Measurements from ENCODE around the gene HOMER3. TPM values are rescaled to one million over a fixed set of nuclear protein-coding genes. Genes with fewer than 3 reads are reported as not detected.

The HOMER3 gene
- polyA plus RNA-seq, 3 donors, result 45.1 to 88.1 (median 49.4) TPM

DNA sequence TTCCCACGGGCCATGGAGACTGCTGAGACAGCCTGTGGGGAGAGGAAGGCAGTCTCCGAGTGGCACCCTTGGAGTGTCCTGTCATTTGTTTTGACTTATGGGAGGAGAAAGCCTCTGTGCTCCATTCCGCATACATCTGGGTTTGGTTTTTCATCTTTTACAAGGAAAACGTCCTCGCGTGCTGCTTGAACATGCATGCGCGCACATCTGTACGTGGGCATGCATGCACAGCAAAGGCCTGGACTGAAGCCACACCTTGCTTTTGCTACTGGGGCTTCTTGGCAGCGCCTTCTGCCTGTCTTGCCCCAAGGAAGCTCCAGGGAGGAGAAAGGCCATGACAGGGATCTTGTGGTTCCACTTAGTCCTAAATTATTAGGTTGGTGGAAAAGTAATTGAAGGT, 48.3 kb upstream of the HOMER3 start:
- intact Hi-C loops (cut with micrococcal nuclease), result loop anchor here in 1 of 2 donors (5.0 kb wide), 1 partner anchor 47 kb away; the partner anchor contains the start of gene HOMER3
- peaks cover 0 to 3% (median 0%) of the 10 kb centered on the region in 3 donors for H3K27me3 Mint-ChIP-seq (ENCODE audit: low read depth in 3 of 3)

DNA sequence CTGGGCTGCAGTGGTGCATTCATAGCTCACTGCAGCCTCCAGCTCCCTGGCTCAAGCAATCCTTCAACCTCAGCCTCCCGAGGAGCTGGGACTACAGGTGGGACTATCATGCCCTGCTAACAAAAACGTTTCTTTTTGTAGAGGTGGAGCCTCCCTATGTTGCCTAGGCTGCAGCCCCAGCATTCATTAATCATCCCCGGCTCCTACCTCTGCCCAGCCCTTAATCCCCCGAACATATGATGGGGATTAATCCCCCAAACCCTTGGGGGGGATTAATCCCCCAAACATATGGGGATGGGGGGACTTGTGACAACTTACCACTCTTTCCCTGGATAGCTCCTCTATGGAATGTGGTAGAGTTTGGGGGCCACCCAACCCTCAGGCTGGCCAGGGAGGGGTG, 46.4 kb upstream of the HOMER3 start:
- no peaks in the 10 kb centered on the region for H3K79me2 ChIP-seq (ENCODE audit: insufficient read depth, low read length)
- H4K20me1 ChIP-seq (ENCODE audit: insufficient read depth, low read length), result no peaks in the 10 kb centered on the region
- H3K4me3 ChIP-seq (replicated peaks in 1 of 3; ENCODE audit: low read depth in 2 of 3, low read length in 3 of 3), result no peak overlapping the region
- Mint-ChIP-seq H3K4me1 (peaks cover 35% of the 10 kb centered on the region), H3K4me3 (no peak overlapping the region), H3K9me3 (no peaks in the 10 kb centered on the region), H3K36me3 (peaks cover 11 to 17% of the 10 kb centered on the region in 2 donors), H3K27ac (peak overlapping the region in 2 of 7 donors; percentile 57 to 60), H3K27me3 (ENCODE audit: low read depth in 3 of 3) (peaks cover 0 to 3% (median 0%) of the 10 kb centered on the region in 3 donors)
- H3K4me1 ChIP-seq (ENCODE audit: control insufficient read depth in 1 of 2, insufficient read depth in 2 of 2, low read length in 2 of 2), result peaks cover 32 to 37% of the 10 kb centered on the region in 2 donors
- H2AFZ ChIP-seq (ENCODE audit: insufficient read depth, low read depth, low read length, poor library complexity, severe bottlenecking), result no peak overlapping the region
- WGBS (ENCODE audit: insufficient coverage), result 50% methylated on average over 2 of the region's 4 CpGs
- H3K4me2 ChIP-seq (replicated peaks; ENCODE audit: extremely low read depth, low read length, poor library complexity, severe bottlenecking), result no peak overlapping the region
- peaks cover 12 to 16% of the 10 kb centered on the region in 2 donors for H3K36me3 ChIP-seq (replicated peaks in 1 of 2; ENCODE audit: control insufficient read depth in 1 of 2, insufficient read depth in 2 of 2, low read length in 2 of 2)
- H3K9ac ChIP-seq (ENCODE audit: insufficient read depth, low read length, poor library complexity, severe bottlenecking), result no peak overlapping the region
- intact Hi-C loops (cut with micrococcal nuclease), result loop anchor here (1.0 to 5.0 kb wide), 5 partner anchors 21 to 70 kb away; partner anchors contain the start of gene HOMER3 (in 2 of the 2)
- no peak for DNase-seq
- H3K9me3 ChIP-seq (replicated peaks in 1 of 2; ENCODE audit: control insufficient read depth in 1 of 2, insufficient read depth in 1 of 2, low read length in 2 of 2), result no peaks in the 10 kb centered on the region
- no peaks in the 10 kb centered on the region for H3K27me3 ChIP-seq (ENCODE audit: control insufficient read depth in 2 of 2, insufficient read depth in 2 of 2, low read length in 2 of 2)
- H3K27ac ChIP-seq (ENCODE audit: low read depth in 1 of 2, low read length in 2 of 2), result no peak overlapping the region
- TF ChIP-seq, protein P1, sequence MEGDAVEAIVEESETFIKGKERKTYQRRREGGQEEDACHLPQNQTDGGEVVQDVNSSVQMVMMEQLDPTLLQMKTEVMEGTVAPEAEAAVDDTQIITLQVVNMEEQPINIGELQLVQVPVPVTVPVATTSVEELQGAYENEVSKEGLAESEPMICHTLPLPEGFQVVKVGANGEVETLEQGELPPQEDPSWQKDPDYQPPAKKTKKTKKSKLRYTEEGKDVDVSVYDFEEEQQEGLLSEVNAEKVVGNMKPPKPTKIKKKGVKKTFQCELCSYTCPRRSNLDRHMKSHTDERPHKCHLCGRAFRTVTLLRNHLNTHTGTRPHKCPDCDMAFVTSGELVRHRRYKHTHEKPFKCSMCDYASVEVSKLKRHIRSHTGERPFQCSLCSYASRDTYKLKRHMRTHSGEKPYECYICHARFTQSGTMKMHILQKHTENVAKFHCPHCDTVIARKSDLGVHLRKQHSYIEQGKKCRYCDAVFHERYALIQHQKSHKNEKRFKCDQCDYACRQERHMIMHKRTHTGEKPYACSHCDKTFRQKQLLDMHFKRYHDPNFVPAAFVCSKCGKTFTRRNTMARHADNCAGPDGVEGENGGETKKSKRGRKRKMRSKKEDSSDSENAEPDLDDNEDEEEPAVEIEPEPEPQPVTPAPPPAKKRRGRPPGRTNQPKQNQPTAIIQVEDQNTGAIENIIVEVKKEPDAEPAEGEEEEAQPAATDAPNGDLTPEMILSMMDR (IDR thresholded peaks at IDR 0.05), result no peak

More for the DNA sequence above, 48.3 kb upstream of the HOMER3 start:
- no peak overlapping the region for H2AFZ ChIP-seq (ENCODE audit: insufficient read depth, low read depth, low read length, poor library complexity, severe bottlenecking)
- H3K27ac ChIP-seq (ENCODE audit: low read depth in 1 of 2, low read length in 2 of 2), result no peak overlapping the region
- no peak overlapping the region for H3K4me3 ChIP-seq (replicated peaks in 1 of 3; ENCODE audit: low read depth in 2 of 3, low read length in 3 of 3)
- no peaks in the 10 kb centered on the region for H4K20me1 ChIP-seq (ENCODE audit: insufficient read depth, low read length)
- Mint-ChIP-seq H3K27ac (peak overlapping the region in 1 of 7 donors; percentile 30), H3K36me3 (peaks cover 30 to 35% of the 10 kb centered on the region in 2 donors), H3K4me3 (no peak overlapping the region), H3K4me1 (peaks cover 27% of the 10 kb centered on the region), H3K9me3 (no peaks in the 10 kb centered on the region)
- H3K4me2 ChIP-seq (replicated peaks; ENCODE audit: extremely low read depth, low read length, poor library complexity, severe bottlenecking), result no peak overlapping the region
- 98% methylated on average over 6 of the region's 10 CpGs for WGBS (ENCODE audit: insufficient coverage)
- TF ChIP-seq, protein P1 (IDR thresholded peaks at IDR 0.05), result no peak
- peaks cover 26 to 27% of the 10 kb centered on the region in 2 donors for H3K4me1 ChIP-seq (ENCODE audit: control insufficient read depth in 1 of 2, insufficient read depth in 2 of 2, low read length in 2 of 2)
- H3K9ac ChIP-seq (ENCODE audit: insufficient read depth, low read length, poor library complexity, severe bottlenecking), result no peak overlapping the region
- no peaks in the 10 kb centered on the region for H3K79me2 ChIP-seq (ENCODE audit: insufficient read depth, low read length)
- H3K27me3 ChIP-seq (ENCODE audit: control insufficient read depth in 2 of 2, insufficient read depth in 2 of 2, low read length in 2 of 2), result no peaks in the 10 kb centered on the region
- H3K9me3 ChIP-seq (replicated peaks in 1 of 2; ENCODE audit: control insufficient read depth in 1 of 2, insufficient read depth in 1 of 2, low read length in 2 of 2), result no peaks in the 10 kb centered on the region
- H3K36me3 ChIP-seq (replicated peaks in 1 of 2; ENCODE audit: control insufficient read depth in 1 of 2, insufficient read depth in 2 of 2, low read length in 2 of 2), result peaks cover 30 to 35% of the 10 kb centered on the region in 2 donors
- DNase-seq, result no peak
